IMR-90 (cell line): ENCODE measurements around the gene ANO7. TPM values are rescaled to one million over a fixed set of nuclear protein-coding genes. Genes with fewer than 3 reads are reported as not detected.

Source experiments
- ATAC-seq: fragments of 200-7000 bp; cut with Tn5 transposase; 2 replicates; pipeline ENCODE4 v1.9.1; 2020; ENCODE audit warnings: low read depth, mild to moderate bottlenecking, moderate library complexity
- BruUV-seq: library from RNA; stranded (reverse); fragments of 400-500 nt; replicated peaks from 2 replicates; lab custom pipeline; 2021; lab: Mats Ljungman, UMichigan
- CTCF ChIA-PET: fragments of 300-600 bp; formaldehyde crosslinking; extraction: SDS; loops from one replicate; lab custom pipeline; 2021; ENCODE audit warnings: antibody characterized with exemption; lab: Yijun Ruan, JAX
- POLR2A ChIA-PET: fragments of 300-600 bp; sonication (Branson Sonifier 250); formaldehyde crosslinking; loops from one replicate; lab custom pipeline; 2022; ENCODE audit warnings: antibody characterized with exemption; ENCODE audit not compliant: unreplicated experiment; lab: Charles Lee
- DNase-seq: peaks from one replicate; pipeline ENCODE4 v3.0.0; 2013
- H2AFZ ChIP-seq: replicated peaks from 2 replicates; pipeline ENCODE3; 2013; ENCODE audit warnings: low read length, mild to moderate bottlenecking; ENCODE audit not compliant: poor library complexity
- H2AK5ac ChIP-seq: 2 replicates; pipeline ENCODE4 v1.6.1; 2013; ENCODE audit warnings: low read depth, low read length, inconsistent platforms
- H2AK9ac ChIP-seq: replicated peaks from 2 replicates; pipeline ENCODE3; 2013; ENCODE audit warnings: mild to moderate bottlenecking, low read depth, low read length, moderate library complexity; ENCODE audit not compliant: poor library complexity
- H2BK120ac ChIP-seq: 2 replicates; pipeline ENCODE4 v1.6.1; 2013; ENCODE audit warnings: low read depth, low read length, inconsistent platforms
- H2BK15ac ChIP-seq: 3 replicates; pipeline ENCODE4 v1.6.1; 2013; ENCODE audit warnings: low read depth, low read length, inconsistent platforms
- H2BK20ac ChIP-seq: 2 replicates; pipeline ENCODE4 v1.6.1; 2013; ENCODE audit warnings: low read depth, mild to moderate bottlenecking, inconsistent platforms, low read length, moderate library complexity
- H2BK5ac ChIP-seq: 2 replicates; pipeline ENCODE4 v1.6.1; 2013; ENCODE audit warnings: mild to moderate bottlenecking, low read depth, low read length, inconsistent platforms; ENCODE audit not compliant: poor library complexity, severe bottlenecking
- H3K14ac ChIP-seq: replicated peaks from 2 replicates; pipeline ENCODE4 v1.6.1; 2013; ENCODE audit warnings: low read depth, low read length, inconsistent platforms
- H3K18ac ChIP-seq: 2 replicates; pipeline ENCODE4 v1.6.1; 2013; ENCODE audit warnings: low read depth, low read length, control low read depth
- H3K23ac ChIP-seq: 2 replicates; pipeline ENCODE4 v1.6.1; 2013; ENCODE audit warnings: low read depth, low read length, inconsistent platforms
- H3K27ac ChIP-seq: 2 replicates; pipeline ENCODE4 v1.5.1; 2013; ENCODE audit warnings: mild to moderate bottlenecking, control low read depth, low read length; ENCODE audit not compliant: insufficient read depth
- H3K27me3 ChIP-seq: 2 replicates; pipeline ENCODE4 v1.6.1; 2013; ENCODE audit warnings: low read length; ENCODE audit not compliant: control insufficient read depth, insufficient read depth
- H3K36me3 ChIP-seq: 2 replicates; pipeline ENCODE4 v1.6.1; 2013; ENCODE audit warnings: low read length, mixed read lengths; ENCODE audit not compliant: control insufficient read depth, insufficient read depth
- H3K4ac ChIP-seq: 2 replicates; pipeline ENCODE4 v1.6.1; 2013; ENCODE audit warnings: low read depth, low read length, inconsistent platforms
- H3K4me1 ChIP-seq: 2 replicates; pipeline ENCODE4 v1.6.1; 2013; ENCODE audit warnings: low read length, mixed read lengths; ENCODE audit not compliant: control insufficient read depth, insufficient read depth
- H3K4me2 ChIP-seq: 2 replicates; pipeline ENCODE4 v1.6.1; 2013; ENCODE audit warnings: low read depth, mild to moderate bottlenecking, control low read depth, low read length, moderate library complexity
- H3K4me3 ChIP-seq: 2 replicates; pipeline ENCODE4 v1.5.1; 2013; ENCODE audit warnings: low read depth, mild to moderate bottlenecking, control low read depth, low read length, moderate library complexity; ENCODE audit not compliant: insufficient read depth
- H3K56ac ChIP-seq: 2 replicates; pipeline ENCODE4 v1.6.1; 2013; ENCODE audit warnings: low read length, inconsistent platforms; ENCODE audit not compliant: insufficient read depth; ENCODE audit errors: extremely low read depth
- H3K79me1 ChIP-seq, 2 experiments: 2 replicates each; pipeline ENCODE4 v1.6.1; 2013; ENCODE audit warnings: low read length in 2 of 2, inconsistent platforms in 1 of 2, low read depth in 1 of 2
- H3K9ac ChIP-seq: 2 replicates; pipeline ENCODE4 v1.6.1; 2013; ENCODE audit warnings: low read depth, low read length, control low read depth
- H3K9me1 ChIP-seq: 2 replicates; pipeline ENCODE4 v1.6.1; 2013; ENCODE audit warnings: low read length, inconsistent platforms; ENCODE audit not compliant: insufficient read depth
- H3K9me3 ChIP-seq: 2 replicates; pipeline ENCODE4 v1.6.1; 2013; ENCODE audit warnings: low read length; ENCODE audit not compliant: control insufficient read depth, insufficient read depth
- H4K20me1 ChIP-seq: 2 replicates; pipeline ENCODE4 v1.6.1; 2013; ENCODE audit warnings: low read length, inconsistent platforms; ENCODE audit not compliant: insufficient read depth
- H4K5ac ChIP-seq: 2 replicates; pipeline ENCODE4 v1.6.1; 2013; ENCODE audit warnings: mild to moderate bottlenecking, low read depth, low read length, control low read depth
- H4K8ac ChIP-seq, 2 experiments: 2 replicates each; pipeline ENCODE4 v1.6.1; 2013; ENCODE audit warnings: low read depth in 2 of 2, low read length in 2 of 2, control low read depth in 1 of 2, inconsistent platforms in 1 of 2
- H4K91ac ChIP-seq: 2 replicates; pipeline ENCODE4 v1.6.1; 2013; ENCODE audit warnings: low read depth, low read length, inconsistent platforms; ENCODE audit not compliant: insufficient read depth
- CEBPB ChIP-seq: IDR thresholded peaks from 2 replicates; pipeline ENCODE4 v1.6.1; 2012; ENCODE audit warnings: low read depth, low read length, improper control_type of control experiment
- MAFK ChIP-seq: IDR thresholded peaks from 2 replicates; pipeline ENCODE4 v1.6.1; 2012; ENCODE audit warnings: low read depth, low read length, improper control_type of control experiment
- RAD21 ChIP-seq: IDR thresholded peaks from 2 replicates; pipeline ENCODE4 v1.6.1; 2012; ENCODE audit warnings: low read length, improper control_type of control experiment
- SMC3 ChIP-seq: fragments of 150-350 bp; IDR thresholded peaks from 2 replicates; pipeline ENCODE4 v1.6.1; 2016; ENCODE audit warnings: low read depth, mild to moderate bottlenecking, antibody characterized with exemption, low read length, moderate library complexity
- whole genome bisulfite sequencing, 2 experiments: methylation state at CpG; one replicate each; pipeline versions ENCODE4 v1.1.5 to v1.1.7; 2013; ENCODE audit warnings: missing lambda C conversion rate in 2 of 2; ENCODE audit not compliant: insufficient read length in 1 of 2; ENCODE audit errors: extremely low coverage in 2 of 2; 5-methylcytosine and 5-hydroxymethylcytosine counted together
- dilution Hi-C: fragments of 300-500 bp; cut with HindIII; formaldehyde crosslinking; loops from one replicate; pipeline ENCODE4 v1.14.3; 2018; ENCODE audit warnings: low sequenced_read_pairs; ENCODE audit not compliant: unreplicated experiment
- in situ Hi-C: fragments of 300-500 bp; cut with MboI; formaldehyde crosslinking; loops from 3 replicates; pipeline ENCODE4 v1.14.3; 2019; ENCODE audit warnings: low sequenced_read_pairs, inconsistent platforms, mixed read lengths
- intact Hi-C: fragments of 100-400 bp; cut with micrococcal nuclease; formaldehyde crosslinking; loops from 2 replicates; pipeline ENCODE4 v1.10.0; 2022
- polyA plus RNA-seq, 3 experiments: library from polyadenylated mRNA; depleted of rRNA; stranded (reverse); fragments of >200 nt; gene quantifications; 2 replicates each; pipeline ENCODE4 v1.2.3, GENCODE V29; 2012; ENCODE audit warnings: low replicate concordance in 1 of 3
- total RNA-seq: library from RNA; depleted of rRNA; stranded (reverse); fragments of >200 nt; gene quantifications from 2 replicates; pipeline ENCODE4 v1.2.3, GENCODE V29; 2012

ANO7 gene
- total and polyA plus RNA-seq, 2 of the 4 experiments (the other 2 are of a cell fraction): 0.36 to 3.4 TPM

DNA sequence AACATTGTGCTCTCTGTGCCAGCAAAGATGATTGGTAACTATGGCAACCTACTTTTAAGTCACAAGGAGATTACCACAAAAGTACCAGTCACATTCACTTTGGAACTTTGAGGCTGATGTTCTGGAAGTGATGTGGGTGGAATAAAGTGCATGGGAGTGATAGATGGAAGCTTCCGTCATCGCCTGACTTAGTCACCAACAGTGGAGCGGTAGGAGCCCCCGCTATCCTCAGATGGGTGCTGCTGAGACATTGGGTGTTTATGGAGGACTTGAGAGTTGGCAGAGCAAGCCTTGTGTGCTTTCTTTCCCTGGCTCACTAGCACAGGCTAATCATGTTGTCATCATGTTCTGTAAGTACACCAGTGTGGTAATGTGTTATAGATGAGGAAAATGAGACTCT lies 33.6 kb upstream of the ANO7 start:
- no peak overlapping the region for H4K8ac ChIP-seq
- no peak overlapping the region for H2BK20ac ChIP-seq
- no peak overlapping the region for H4K5ac ChIP-seq
- no peak overlapping the region for H3K18ac ChIP-seq
- TF ChIP-seq RAD21 (no peak), CEBPB (no peak), SMC3 (no peak), MAFK (no peak)
- in situ Hi-C loops: no loop called here
- no peak overlapping the region for H3K4me2 ChIP-seq
- no peak overlapping the region for H3K9ac ChIP-seq
- H2AFZ ChIP-seq: no peak overlapping the region
- no peak overlapping the region for H3K4me3 ChIP-seq
- no TSS peak for BruUV-seq
- H3K36me3 ChIP-seq: peaks cover 26% of the 10 kb centered on the region
- WGBS, 2 experiments: no CpG with 5 or more reads among the region's 4 CpGs
- no peak overlapping the region for H2AK5ac ChIP-seq
- no peaks in the 10 kb centered on the region for H3K27me3 ChIP-seq
- H2BK15ac ChIP-seq: no peak overlapping the region
- H4K91ac ChIP-seq: no peak overlapping the region
- dilution Hi-C loops: no loop called here
- peaks cover 22% of the 10 kb centered on the region for H4K20me1 ChIP-seq
- no peak overlapping the region for H2BK5ac ChIP-seq
- ChIA-PET CTCF (no interaction called here), POLR2A (no interaction called here)
- intact Hi-C loops: loop anchor here (5.0 kb wide), 1 partner anchor 243 kb away; no protein-coding TSS in a partner anchor
- H3K4me1 ChIP-seq: peaks cover 7% of the 10 kb centered on the region; the same call in 1 of the 2 replicates
- H3K56ac ChIP-seq: no peak overlapping the region
- no peak overlapping the region for H2AK9ac ChIP-seq
- H2BK120ac ChIP-seq: no peak overlapping the region
- ATAC-seq (no peak), DNase-seq (peak; percentile 77)
- H3K9me3 ChIP-seq: no peaks in the 10 kb centered on the region
- H3K79me1 ChIP-seq: peaks cover 21 to 49% of the 10 kb centered on the region in 2 experiments
- no peak overlapping the region for H3K14ac ChIP-seq
- H3K23ac ChIP-seq: no peak overlapping the region
- no peak overlapping the region for H3K27ac ChIP-seq
- peaks cover 20% of the 10 kb centered on the region for H3K9me1 ChIP-seq
- H3K4ac ChIP-seq: no peak overlapping the region
